ENCODE measurements around the gene INTS11. TPM values are rescaled to one million over a fixed set of nuclear protein-coding genes. Genes with fewer than 3 reads are reported as not detected.

Gene INTS11
- total and polyA plus RNA-seq, 9 of the 15 experiments (the other 6 are each of a cell fraction or from before 2014, with no cell fraction given): 3.6 to 183 (median 110) TPM

DNA sequence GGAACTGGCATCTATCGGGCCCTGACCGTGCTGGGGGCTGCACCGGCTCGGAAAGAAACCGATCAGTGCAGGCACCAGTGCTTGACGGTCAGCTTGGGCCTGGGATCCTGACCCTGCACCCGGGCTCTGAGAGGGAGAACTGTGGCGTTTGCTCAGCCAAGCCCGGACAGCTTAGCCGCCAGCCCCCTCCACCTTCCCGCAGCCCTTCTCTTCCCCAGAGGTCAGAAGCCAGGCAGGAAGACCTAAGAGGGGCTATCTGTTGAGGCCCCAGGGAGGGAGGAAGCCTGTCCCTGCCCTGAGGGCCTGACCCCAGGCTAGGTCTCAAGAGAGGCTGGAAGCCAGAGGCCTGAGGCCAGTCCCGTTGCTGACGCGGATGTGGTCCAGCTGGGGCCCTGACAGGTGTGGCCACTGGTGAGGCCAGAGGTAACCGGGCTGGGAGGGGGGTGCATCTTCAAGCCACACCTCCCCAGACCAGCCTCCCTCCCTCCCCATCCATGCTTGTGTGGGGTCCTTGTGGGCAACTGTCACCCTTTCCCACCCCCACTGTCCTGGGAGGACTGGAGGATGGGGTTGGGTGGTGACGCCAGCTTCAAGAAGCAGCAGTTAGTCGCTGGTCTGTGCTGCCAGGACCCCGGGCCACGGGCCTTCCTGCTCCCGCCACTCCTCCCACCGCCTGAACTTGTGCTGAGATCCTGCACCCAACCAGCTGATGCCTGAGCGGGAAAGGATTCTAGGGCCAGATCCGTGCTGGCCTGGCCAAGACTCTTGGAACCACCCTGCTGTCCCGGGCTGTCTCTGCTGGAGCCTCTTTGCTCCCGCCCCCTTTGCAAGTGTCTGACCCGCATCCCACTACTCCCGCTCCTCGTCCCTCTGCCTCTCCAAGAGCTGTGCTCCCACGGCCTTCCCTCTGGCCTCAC lies 27.3 kb upstream of the INTS11 start (continued):
- TF ChIP-seq, protein P1, sequence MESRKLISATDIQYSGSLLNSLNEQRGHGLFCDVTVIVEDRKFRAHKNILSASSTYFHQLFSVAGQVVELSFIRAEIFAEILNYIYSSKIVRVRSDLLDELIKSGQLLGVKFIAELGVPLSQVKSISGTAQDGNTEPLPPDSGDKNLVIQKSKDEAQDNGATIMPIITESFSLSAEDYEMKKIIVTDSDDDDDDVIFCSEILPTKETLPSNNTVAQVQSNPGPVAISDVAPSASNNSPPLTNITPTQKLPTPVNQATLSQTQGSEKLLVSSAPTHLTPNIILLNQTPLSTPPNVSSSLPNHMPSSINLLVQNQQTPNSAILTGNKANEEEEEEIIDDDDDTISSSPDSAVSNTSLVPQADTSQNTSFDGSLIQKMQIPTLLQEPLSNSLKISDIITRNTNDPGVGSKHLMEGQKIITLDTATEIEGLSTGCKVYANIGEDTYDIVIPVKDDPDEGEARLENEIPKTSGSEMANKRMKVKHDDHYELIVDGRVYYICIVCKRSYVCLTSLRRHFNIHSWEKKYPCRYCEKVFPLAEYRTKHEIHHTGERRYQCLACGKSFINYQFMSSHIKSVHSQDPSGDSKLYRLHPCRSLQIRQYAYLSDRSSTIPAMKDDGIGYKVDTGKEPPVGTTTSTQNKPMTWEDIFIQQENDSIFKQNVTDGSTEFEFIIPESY (CRISPR knock-in tag; IDR thresholded peaks at IDR 0.05): peak; percentile 75
- TF ChIP-seq CXXC5 (CRISPR knock-in tag; IDR thresholded peaks at IDR 0.05) (no peak), SMARCC2 (IDR thresholded peaks at IDR 0.05; ENCODE audit: low read depth) (no peak), CBFA2T2 (conservative IDR thresholded peaks at IDR 0.05) (no peak), KLF6 (CRISPR knock-in tag; IDR thresholded peaks at IDR 0.05; ENCODE audit: borderline replicate concordance) (no peak), FOXK1 (CRISPR knock-in tag; IDR thresholded peaks at IDR 0.05; ENCODE audit: borderline replicate concordance) (no peak), CREB1 (IDR thresholded peaks at IDR 0.05) (no peak), CREB1 (CRISPR knock-in tag; IDR thresholded peaks at IDR 0.05) (no peak), GATAD2B (IDR thresholded peaks at IDR 0.05; ENCODE audit: borderline replicate concordance) (no peak), FOXM1 (IDR thresholded peaks at IDR 0.05; ENCODE audit: low read depth) (no peak), FOXM1 (CRISPR knock-in tag; IDR thresholded peaks at IDR 0.05; ENCODE audit: low read depth) (no peak)
- TF ChIP-seq, protein P2, sequence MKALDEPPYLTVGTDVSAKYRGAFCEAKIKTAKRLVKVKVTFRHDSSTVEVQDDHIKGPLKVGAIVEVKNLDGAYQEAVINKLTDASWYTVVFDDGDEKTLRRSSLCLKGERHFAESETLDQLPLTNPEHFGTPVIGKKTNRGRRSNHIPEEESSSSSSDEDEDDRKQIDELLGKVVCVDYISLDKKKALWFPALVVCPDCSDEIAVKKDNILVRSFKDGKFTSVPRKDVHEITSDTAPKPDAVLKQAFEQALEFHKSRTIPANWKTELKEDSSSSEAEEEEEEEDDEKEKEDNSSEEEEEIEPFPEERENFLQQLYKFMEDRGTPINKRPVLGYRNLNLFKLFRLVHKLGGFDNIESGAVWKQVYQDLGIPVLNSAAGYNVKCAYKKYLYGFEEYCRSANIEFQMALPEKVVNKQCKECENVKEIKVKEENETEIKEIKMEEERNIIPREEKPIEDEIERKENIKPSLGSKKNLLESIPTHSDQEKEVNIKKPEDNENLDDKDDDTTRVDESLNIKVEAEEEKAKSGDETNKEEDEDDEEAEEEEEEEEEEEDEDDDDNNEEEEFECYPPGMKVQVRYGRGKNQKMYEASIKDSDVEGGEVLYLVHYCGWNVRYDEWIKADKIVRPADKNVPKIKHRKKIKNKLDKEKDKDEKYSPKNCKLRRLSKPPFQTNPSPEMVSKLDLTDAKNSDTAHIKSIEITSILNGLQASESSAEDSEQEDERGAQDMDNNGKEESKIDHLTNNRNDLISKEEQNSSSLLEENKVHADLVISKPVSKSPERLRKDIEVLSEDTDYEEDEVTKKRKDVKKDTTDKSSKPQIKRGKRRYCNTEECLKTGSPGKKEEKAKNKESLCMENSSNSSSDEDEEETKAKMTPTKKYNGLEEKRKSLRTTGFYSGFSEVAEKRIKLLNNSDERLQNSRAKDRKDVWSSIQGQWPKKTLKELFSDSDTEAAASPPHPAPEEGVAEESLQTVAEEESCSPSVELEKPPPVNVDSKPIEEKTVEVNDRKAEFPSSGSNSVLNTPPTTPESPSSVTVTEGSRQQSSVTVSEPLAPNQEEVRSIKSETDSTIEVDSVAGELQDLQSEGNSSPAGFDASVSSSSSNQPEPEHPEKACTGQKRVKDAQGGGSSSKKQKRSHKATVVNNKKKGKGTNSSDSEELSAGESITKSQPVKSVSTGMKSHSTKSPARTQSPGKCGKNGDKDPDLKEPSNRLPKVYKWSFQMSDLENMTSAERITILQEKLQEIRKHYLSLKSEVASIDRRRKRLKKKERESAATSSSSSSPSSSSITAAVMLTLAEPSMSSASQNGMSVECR (CRISPR knock-in tag; IDR thresholded peaks at IDR 0.05): 0 out of 2 replicates have a peak, but pooled peaks have one; percentile 37
- TF ChIP-seq, protein P3, sequence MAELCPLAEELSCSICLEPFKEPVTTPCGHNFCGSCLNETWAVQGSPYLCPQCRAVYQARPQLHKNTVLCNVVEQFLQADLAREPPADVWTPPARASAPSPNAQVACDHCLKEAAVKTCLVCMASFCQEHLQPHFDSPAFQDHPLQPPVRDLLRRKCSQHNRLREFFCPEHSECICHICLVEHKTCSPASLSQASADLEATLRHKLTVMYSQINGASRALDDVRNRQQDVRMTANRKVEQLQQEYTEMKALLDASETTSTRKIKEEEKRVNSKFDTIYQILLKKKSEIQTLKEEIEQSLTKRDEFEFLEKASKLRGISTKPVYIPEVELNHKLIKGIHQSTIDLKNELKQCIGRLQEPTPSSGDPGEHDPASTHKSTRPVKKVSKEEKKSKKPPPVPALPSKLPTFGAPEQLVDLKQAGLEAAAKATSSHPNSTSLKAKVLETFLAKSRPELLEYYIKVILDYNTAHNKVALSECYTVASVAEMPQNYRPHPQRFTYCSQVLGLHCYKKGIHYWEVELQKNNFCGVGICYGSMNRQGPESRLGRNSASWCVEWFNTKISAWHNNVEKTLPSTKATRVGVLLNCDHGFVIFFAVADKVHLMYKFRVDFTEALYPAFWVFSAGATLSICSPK (IDR thresholded peaks at IDR 0.05; ENCODE audit: borderline replicate concordance): no peak
- TF ChIP-seq, protein P4, sequence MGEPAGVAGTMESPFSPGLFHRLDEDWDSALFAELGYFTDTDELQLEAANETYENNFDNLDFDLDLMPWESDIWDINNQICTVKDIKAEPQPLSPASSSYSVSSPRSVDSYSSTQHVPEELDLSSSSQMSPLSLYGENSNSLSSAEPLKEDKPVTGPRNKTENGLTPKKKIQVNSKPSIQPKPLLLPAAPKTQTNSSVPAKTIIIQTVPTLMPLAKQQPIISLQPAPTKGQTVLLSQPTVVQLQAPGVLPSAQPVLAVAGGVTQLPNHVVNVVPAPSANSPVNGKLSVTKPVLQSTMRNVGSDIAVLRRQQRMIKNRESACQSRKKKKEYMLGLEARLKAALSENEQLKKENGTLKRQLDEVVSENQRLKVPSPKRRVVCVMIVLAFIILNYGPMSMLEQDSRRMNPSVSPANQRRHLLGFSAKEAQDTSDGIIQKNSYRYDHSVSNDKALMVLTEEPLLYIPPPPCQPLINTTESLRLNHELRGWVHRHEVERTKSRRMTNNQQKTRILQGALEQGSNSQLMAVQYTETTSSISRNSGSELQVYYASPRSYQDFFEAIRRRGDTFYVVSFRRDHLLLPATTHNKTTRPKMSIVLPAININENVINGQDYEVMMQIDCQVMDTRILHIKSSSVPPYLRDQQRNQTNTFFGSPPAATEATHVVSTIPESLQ (CRISPR knock-in tag; IDR thresholded peaks at IDR 0.05): no peak
- TF ChIP-seq, protein P5, sequence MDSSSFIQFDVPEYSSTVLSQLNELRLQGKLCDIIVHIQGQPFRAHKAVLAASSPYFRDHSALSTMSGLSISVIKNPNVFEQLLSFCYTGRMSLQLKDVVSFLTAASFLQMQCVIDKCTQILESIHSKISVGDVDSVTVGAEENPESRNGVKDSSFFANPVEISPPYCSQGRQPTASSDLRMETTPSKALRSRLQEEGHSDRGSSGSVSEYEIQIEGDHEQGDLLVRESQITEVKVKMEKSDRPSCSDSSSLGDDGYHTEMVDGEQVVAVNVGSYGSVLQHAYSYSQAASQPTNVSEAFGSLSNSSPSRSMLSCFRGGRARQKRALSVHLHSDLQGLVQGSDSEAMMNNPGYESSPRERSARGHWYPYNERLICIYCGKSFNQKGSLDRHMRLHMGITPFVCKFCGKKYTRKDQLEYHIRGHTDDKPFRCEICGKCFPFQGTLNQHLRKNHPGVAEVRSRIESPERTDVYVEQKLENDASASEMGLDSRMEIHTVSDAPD (CRISPR knock-in tag; IDR thresholded peaks at IDR 0.05): no peak

Measured in K562 (cell line).